Retinal pigment epithelial cell (primary cell): ENCODE results near the gene HELZ2.

Source experiments
- DNase-seq: peaks from one replicate; pipeline ENCODE4 v3.0.0-alpha.2; 2010; ENCODE audit warnings: low read depth
- H3K4me3 ChIP-seq: 2 replicates; pipeline ENCODE4 v1.5.1; 2011; ENCODE audit warnings: mild to moderate bottlenecking, low read length, control low read depth, moderate library complexity
- TF ChIP-seq, protein P1 (sequence below): conservative IDR thresholded peaks from 2 replicates; pipeline ENCODE4 v1.5.1; 2011; ENCODE audit warnings: low read depth, low read length, control low read depth, inconsistent platforms

The HELZ2 gene

DNA sequence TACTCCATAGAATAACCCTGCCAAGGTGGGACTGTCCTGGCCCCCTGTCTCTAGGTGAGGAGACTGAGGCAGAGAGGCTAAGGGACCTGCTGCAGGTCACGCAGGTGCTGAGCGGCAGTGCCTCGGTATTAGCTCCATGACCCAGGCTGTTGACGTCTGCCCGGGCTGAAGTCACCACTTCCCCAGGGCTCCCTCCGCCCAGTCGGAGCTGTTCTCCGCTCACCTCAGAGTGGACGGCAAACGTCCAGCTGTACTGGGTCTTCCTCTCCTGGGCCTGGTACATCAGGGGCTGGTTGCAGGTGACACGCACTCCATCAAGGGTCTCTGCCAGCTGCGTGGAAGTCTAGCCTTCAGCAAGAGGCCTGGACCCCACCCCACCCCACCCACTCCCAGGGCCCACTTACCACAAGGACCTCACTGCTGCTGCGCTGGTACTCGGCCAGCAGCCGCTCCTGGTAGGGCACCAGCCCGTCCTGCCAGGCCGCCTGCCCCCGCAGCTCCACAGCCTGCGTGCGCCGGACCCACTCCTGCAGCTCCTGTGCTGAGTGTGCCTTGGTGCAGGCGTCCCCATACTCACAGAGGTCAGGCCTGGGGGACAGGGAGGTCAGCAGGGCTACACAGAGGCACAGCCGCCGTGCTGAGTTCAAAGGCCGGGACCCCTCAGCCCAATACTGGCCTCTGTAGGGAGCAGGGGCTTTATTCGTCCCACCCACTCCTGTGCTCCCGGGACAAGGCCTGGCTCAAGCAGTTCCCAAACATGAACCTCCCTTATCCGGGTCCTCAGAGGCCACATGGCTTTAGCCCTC is 3.6 kb downstream of the HELZ2 start:
- no peak for DNase-seq
- TF ChIP-seq, protein P1, sequence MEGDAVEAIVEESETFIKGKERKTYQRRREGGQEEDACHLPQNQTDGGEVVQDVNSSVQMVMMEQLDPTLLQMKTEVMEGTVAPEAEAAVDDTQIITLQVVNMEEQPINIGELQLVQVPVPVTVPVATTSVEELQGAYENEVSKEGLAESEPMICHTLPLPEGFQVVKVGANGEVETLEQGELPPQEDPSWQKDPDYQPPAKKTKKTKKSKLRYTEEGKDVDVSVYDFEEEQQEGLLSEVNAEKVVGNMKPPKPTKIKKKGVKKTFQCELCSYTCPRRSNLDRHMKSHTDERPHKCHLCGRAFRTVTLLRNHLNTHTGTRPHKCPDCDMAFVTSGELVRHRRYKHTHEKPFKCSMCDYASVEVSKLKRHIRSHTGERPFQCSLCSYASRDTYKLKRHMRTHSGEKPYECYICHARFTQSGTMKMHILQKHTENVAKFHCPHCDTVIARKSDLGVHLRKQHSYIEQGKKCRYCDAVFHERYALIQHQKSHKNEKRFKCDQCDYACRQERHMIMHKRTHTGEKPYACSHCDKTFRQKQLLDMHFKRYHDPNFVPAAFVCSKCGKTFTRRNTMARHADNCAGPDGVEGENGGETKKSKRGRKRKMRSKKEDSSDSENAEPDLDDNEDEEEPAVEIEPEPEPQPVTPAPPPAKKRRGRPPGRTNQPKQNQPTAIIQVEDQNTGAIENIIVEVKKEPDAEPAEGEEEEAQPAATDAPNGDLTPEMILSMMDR = no peak
- no peak overlapping the region for H3K4me3 ChIP-seq

DNA sequence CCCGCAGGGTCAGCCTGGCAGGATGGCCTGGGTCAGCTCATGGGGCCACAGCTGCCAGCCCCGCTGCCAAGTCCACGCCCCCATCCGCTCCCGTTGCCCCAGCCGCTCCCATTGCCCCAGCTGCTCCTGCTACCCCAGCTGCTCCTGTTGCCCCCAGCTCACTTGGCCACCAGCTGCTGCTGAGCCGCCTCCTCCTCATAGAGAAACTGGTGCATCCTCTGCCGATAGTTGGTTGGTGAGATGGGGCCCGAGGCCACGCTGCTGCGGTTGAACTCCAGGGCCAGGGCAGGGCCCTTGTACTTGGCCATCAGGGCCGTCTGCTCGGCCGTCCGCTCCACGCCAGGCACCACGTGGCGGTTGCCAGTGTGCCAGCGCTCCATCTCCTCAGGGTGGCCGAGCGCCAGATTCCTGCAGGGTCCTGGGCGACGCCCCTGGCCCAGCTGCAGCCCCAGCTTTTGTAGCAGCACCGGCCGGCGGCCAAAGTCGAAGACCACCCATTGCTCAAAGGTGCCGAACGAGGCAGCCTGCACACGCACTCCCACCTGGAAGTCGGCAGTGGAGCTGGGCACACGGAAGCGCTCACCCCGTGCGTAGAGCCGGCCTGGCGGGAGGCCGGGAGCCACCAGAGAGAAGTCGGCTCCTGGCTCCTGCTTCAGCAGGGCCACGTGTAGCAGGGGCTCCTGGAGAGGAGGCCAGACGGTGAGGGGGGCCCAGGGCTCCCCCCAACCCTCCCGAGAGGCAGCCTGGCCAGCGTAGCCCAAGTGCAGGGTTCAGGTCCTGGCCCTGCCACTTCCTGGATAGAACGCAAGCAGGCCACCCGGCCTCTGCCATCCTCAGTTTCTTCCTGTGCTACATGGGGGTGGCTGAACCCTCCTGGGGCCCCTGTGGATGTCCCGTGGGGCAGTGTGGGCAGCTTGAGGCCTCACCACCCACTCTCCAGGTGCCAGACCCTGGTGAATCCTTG is 4.8 kb downstream of the HELZ2 start:
- no peak overlapping the region for H3K4me3 ChIP-seq
- TF ChIP-seq, protein P1 = no peak

DNA sequence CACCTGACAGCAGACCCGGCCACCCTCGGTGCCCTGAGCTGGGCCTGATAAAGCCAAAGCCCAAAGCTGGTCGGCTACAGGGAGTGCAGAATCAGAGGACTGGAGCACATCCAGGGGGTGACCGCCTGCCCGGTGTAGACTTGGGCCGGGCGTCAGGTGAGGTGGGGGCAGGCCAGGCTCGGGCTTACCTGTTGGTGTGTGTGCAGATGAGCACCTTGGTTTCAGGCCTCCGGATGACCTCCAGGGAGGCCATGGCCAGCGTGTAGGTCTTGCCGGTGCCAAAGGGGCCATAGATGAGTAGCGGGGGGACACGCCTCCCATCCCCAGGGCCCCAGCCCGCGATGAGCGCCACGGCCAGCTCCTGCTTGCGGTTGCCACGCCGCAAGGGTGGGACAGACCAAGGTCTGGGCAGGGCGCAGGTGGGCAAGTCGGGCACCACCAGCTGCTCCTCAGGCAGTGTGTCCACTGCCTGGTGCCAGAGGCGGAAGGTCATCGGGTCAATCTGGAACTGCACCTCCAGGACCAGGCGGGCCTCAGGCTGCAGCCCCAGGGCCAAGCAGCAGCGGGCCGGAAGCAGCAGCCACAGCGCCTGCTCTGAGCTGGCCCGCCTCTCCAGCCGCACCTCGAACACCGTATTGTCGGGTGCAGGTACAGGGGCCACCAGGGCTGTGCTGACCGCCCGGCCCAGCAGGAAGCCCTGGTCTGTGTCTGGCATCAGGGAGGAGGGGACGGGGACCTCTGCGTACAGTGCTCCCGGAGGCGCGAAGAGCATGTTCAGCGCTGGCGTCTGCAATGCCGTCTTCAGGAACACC is 5.7 kb downstream of the HELZ2 start:
- no peak overlapping the region for H3K4me3 ChIP-seq
- no peak for DNase-seq
- TF ChIP-seq, protein P1 = no peak

More for the DNA sequence above, 4.8 kb downstream of the HELZ2 start:
- no peak for DNase-seq

DNA sequence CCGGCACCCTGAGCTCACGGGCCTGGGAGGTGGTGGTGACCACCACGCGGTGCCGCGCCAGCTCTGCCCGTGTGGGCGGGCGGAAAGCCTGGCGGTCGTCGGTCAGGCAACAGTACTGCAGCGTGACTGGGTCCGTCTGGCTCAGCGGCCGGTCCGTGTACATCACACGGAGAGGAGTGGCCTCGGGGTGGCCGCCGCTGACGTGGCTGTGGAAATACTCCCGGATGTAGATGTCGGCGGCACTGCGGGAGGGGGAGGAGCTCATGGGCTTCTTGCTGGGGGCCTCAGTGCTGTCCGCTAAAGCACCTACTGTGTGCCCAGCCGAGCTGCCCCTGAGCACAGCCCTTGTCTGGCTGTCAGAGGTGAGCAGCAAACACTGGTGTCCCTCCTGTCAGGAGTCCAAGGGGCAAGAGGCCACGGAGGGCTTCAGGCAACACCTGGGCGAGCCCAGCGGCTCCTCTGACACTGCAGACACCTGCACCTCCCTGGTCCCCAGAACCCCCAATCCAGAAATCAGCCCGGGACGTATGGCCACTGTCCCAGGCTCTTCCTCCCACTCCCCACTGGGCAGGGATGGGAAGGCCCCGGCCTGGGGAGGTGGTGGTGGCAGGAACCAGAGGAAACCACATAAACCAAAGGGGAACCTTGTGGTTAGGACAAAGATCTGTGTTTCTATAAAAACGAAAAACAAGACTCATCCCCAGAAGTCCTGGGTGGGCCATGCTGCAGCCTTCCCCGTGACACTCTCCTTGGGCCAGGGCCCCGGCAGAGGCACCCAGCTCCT is 6.5 kb downstream of the HELZ2 start:
- TF ChIP-seq, protein P1 = no peak
- no peak overlapping the region for H3K4me3 ChIP-seq
- DNase-seq = no peak

DNA sequence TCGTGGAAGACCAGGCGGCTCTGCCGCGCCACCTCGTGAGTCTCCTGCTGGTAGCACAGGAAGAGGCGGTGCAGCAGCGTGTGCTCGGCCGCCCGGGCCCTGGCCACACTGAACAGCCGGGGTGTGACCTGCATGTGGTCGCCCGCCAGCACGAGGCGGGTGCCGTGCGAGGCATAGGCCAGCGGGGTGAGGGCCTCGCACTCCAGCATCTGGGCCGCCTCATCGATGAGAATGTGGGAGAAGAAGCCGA is 7.0 kb downstream of the HELZ2 start:
- no peak for DNase-seq
- H3K4me3 ChIP-seq = no peak overlapping the region
- TF ChIP-seq, protein P1 = no peak

DNA sequence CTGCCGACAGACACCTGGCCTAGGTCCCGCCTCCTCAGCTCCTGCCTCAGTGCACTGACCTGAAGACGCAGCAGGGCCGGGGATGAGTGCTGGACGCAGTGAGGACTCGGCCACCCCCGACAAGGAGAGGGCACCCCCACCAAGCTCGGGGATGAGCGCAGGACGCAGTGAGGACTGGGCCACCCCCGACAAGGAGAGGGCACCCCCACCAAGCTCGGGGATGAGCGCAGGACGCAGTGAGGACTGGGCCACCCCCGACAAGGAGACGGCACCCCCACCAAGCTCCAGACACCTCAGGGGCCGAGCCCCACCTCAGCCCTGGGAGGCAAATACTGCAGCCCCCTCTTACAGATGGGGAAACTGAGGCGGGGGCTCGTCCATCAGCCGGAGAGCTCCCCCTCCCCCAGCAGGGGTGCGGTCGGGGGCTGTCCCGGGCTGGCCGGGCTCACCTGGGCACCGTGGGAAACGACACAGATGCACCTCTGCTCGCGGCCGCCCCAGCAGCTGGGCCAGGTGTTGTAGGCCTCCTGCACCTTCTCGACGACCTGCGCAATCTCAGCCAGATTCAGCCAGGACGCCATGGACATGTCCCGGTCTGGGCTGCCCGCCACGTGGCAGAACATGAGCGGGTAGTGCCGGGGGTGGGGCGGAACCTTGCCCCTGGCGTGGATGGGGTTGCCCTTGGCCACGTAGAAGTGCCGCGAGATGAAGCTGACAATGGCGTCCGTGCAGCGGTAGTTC is 7.5 kb downstream of the HELZ2 start:
- TF ChIP-seq, protein P1 = no peak
- DNase-seq = no peak

More for the DNA sequence above, 7.5 kb downstream of the HELZ2 start:
- H3K4me3 ChIP-seq = no peak overlapping the region
